Fibroblast of upper back skin (primary cell): ENCODE results near the gene ZNF565.
"Not testable (repeated sequence)": the region's sequence is repeated elsewhere in the genome, so short reads cannot be mapped to it uniquely, and the experiment has no call there.

ENCODE experiments used
- DNase-seq: peaks from one replicate; pipeline ENCODE4 v3.0.0-alpha.2; 2013

The ZNF565 gene

GRCh38 chr19:36149673-36150406 is 64.6 kb downstream of the ZNF565 start:
- DNase-seq = no peak

GRCh38 chr19:36144624-36145023 is 69.8 kb downstream of the ZNF565 start:
- no peak for DNase-seq

GRCh38 chr19:36142496-36142895 is 72.0 kb downstream of the ZNF565 start:
- no peak for DNase-seq

GRCh38 chr19:36142046-36142445 is 72.4 kb downstream of the ZNF565 start:
- no peak for DNase-seq

GRCh38 chr19:36141039-36141927 is 73.2 kb downstream of the ZNF565 start:
- DNase-seq = peak; percentile 83

GRCh38 chr19:36140304-36141038 is 74.0 kb downstream of the ZNF565 start:
- peak; percentile 70 for DNase-seq

GRCh38 chr19:36139473-36140303 is 74.8 kb downstream of the ZNF565 start, which contains the start of gene CAPNS1:
Gene CAPNS1 (plus strand): TSS chr19:36140066. CDS start chr19:36141012, 946 bp downstream.
- DNase-seq = peak; percentile 95

GRCh38 chr19:36139120-36139472 is 75.4 kb downstream of the ZNF565 start:
- no peak for DNase-seq

- no peak for DNase-seq
Measured at GRCh38 chr19:36136964-36137686, 77.3 kb downstream of the ZNF565 start.

GRCh38 chr19:36134867-36135266 is 79.6 kb downstream of the ZNF565 start:
- not testable (repeated sequence) for DNase-seq
